Stimulated activated naive CD8-positive, alpha-beta T cell treated with anti-CD3 and anti-CD28 coated beads, Interleukin-15, amount 100 ng/mL, for 72 hours (primary cell): ENCODE measurements around the gene PIBF1.
"Not testable (repeated sequence)": the region's sequence is repeated elsewhere in the genome, so short reads cannot be mapped to it uniquely, and the experiment has no call there.

Experiments
- ATAC-seq: fragments of 150-1000 bp; cut with Tn5 transposase; 2 replicates; pipeline ENCODE4 v1.10.0; 2021; ENCODE audit warnings: mild to moderate bottlenecking, moderate library complexity
- DNase-seq, 2 donors: peaks; one replicate each; pipeline ENCODE4 v3.0.0; 2021 to 2022
- H3K27ac Mint-ChIP-seq, 2 donors: one replicate each; pipeline ENCODE4 v1.8.0; 2022; ENCODE audit warnings: mild to moderate bottlenecking in 2 of 2, mixed read lengths in 2 of 2, moderate library complexity in 2 of 2
- H3K27me3 Mint-ChIP-seq: one replicate; pipeline ENCODE4 v1.8.0; 2022; ENCODE audit warnings: mixed read lengths
- H3K4me1 Mint-ChIP-seq: one replicate; pipeline ENCODE4 v1.8.0; 2022; ENCODE audit warnings: mild to moderate bottlenecking, mixed read lengths
- H3K4me3 Mint-ChIP-seq, 2 donors: one replicate each; pipeline ENCODE4 v1.8.0; 2022; ENCODE audit warnings: mild to moderate bottlenecking in 2 of 2, mixed read lengths in 2 of 2, moderate library complexity in 1 of 2
- H3K9me3 Mint-ChIP-seq, 2 donors: one replicate each; pipeline ENCODE4 v1.8.0; 2022; ENCODE audit warnings: mixed read lengths in 2 of 2

PIBF1 gene

GRCh38 chr13:72781451-72782439 lies at the start of gene PIBF1, which contains the start of gene DIS3:
TSS of gene PIBF1 (plus strand) at chr13:72782133. CDS start at chr13:72783470, 1,337 bp downstream.
TSS of gene DIS3 (minus strand) at chr13:72781900. CDS start at chr13:72781832, 68 bp downstream.
- Mint-ChIP-seq H3K27ac (peak within 1 kb of the TSS; percentile 99 to 100), H3K4me1 (peaks cover 71% of the 10 kb centered on the region), H3K4me3 (peak within 1 kb of the TSS; percentile 98 to 100)

GRCh38 chr13:72737033-72737432 lies 44.9 kb upstream of the PIBF1 start:
- no peak for DNase-seq
- H3K4me1 Mint-ChIP-seq = peaks cover 7% of the 10 kb centered on the region
- no peaks in the 10 kb centered on the region for H3K27me3 Mint-ChIP-seq
- no peak for ATAC-seq
- H3K27ac Mint-ChIP-seq = no peak overlapping the region
- no peaks in the 10 kb centered on the region for H3K9me3 Mint-ChIP-seq
- no peak overlapping the region for H3K4me3 Mint-ChIP-seq

More at GRCh38 chr13:72781451-72782439, at the start of gene PIBF1, which contains the start of gene DIS3:
- Mint-ChIP-seq H3K9me3 (no peaks in the 10 kb centered on the region), H3K27me3 (no peaks in the 10 kb centered on the region)
- ATAC-seq = peak; percentile 97
- DNase-seq = peak; percentile 94 to 98

- Mint-ChIP-seq H3K9me3 (no peaks in the 10 kb centered on the region), H3K4me1 (peaks cover 7% of the 10 kb centered on the region), H3K4me3 (no peak overlapping the region), H3K27ac (no peak overlapping the region), H3K27me3 (no peaks in the 10 kb centered on the region)
- DNase-seq (no peak), ATAC-seq (no peak)
Measured at GRCh38 chr13:72740015-72740414, 41.9 kb upstream of the PIBF1 start.

- DNase-seq (no peak), ATAC-seq (peak; percentile 64)
- Mint-ChIP-seq H3K27me3 (no peaks in the 10 kb centered on the region), H3K4me1 (peaks cover 14% of the 10 kb centered on the region), H3K9me3 (no peaks in the 10 kb centered on the region), H3K4me3 (no peak overlapping the region), H3K27ac (no peak overlapping the region)
Measured at GRCh38 chr13:72745260-72745659, 36.7 kb upstream of the PIBF1 start.

- H3K9me3 Mint-ChIP-seq = no peaks in the 10 kb centered on the region
- ATAC-seq (no peak), DNase-seq (no peak)
- H3K4me1 Mint-ChIP-seq = peaks cover 8% of the 10 kb centered on the region
- no peak overlapping the region for H3K27ac Mint-ChIP-seq
- no peaks in the 10 kb centered on the region for H3K27me3 Mint-ChIP-seq
- no peak overlapping the region for H3K4me3 Mint-ChIP-seq
Measured at GRCh38 chr13:72751220-72751619, 30.7 kb upstream of the PIBF1 start.

- H3K27me3 Mint-ChIP-seq = no peaks in the 10 kb centered on the region
- H3K9me3 Mint-ChIP-seq = no peaks in the 10 kb centered on the region
- DNase-seq (no peak), ATAC-seq (no peak)
- H3K4me3 Mint-ChIP-seq = no peak overlapping the region
- peak overlapping the region in 1 of 2 donors; percentile 42 for H3K27ac Mint-ChIP-seq
- H3K4me1 Mint-ChIP-seq = peaks cover 8% of the 10 kb centered on the region
Measured at GRCh38 chr13:72754111-72754510, 27.8 kb upstream of the PIBF1 start.

GRCh38 chr13:72757792-72758535 lies 24.0 kb upstream of the PIBF1 start:
- DNase-seq (no peak), ATAC-seq (no peak)
- H3K4me3 Mint-ChIP-seq = no peak overlapping the region
- no peaks in the 10 kb centered on the region for H3K27me3 Mint-ChIP-seq
- no peak overlapping the region for H3K27ac Mint-ChIP-seq
- no peaks in the 10 kb centered on the region for H3K9me3 Mint-ChIP-seq
- H3K4me1 Mint-ChIP-seq = no peaks in the 10 kb centered on the region

GRCh38 chr13:72760189-72760588 lies 21.7 kb upstream of the PIBF1 start:
- DNase-seq (no peak), ATAC-seq (no peak)
- no peaks in the 10 kb centered on the region for H3K9me3 Mint-ChIP-seq
- no peaks in the 10 kb centered on the region for H3K27me3 Mint-ChIP-seq
- no peak overlapping the region for H3K4me3 Mint-ChIP-seq
- H3K27ac Mint-ChIP-seq = no peak overlapping the region
- no peaks in the 10 kb centered on the region for H3K4me1 Mint-ChIP-seq

GRCh38 chr13:72763411-72763810 lies 18.5 kb upstream of the PIBF1 start:
- DNase-seq = no peak
- no peaks in the 10 kb centered on the region for H3K9me3 Mint-ChIP-seq
- no peaks in the 10 kb centered on the region for H3K27me3 Mint-ChIP-seq
- ATAC-seq = no peak
- no peak overlapping the region for H3K27ac Mint-ChIP-seq
- H3K4me3 Mint-ChIP-seq = no peak overlapping the region
- no peaks in the 10 kb centered on the region for H3K4me1 Mint-ChIP-seq

GRCh38 chr13:72774019-72774418 lies 7.9 kb upstream of the PIBF1 start:
- no peak for DNase-seq
- Mint-ChIP-seq H3K9me3 (no peaks in the 10 kb centered on the region), H3K4me1 (peaks cover 27% of the 10 kb centered on the region)

GRCh38 chr13:72782717-72783116 lies 784 bp downstream of the PIBF1 start:
- Mint-ChIP-seq H3K4me3 (peak overlapping the region; percentile 98 to 100), H3K27ac (peak overlapping the region; percentile 42 to 100), H3K9me3 (no peaks in the 10 kb centered on the region), H3K4me1 (peaks cover 61% of the 10 kb centered on the region), H3K27me3 (no peaks in the 10 kb centered on the region)
- ATAC-seq = no peak
- DNase-seq = no peak

More at GRCh38 chr13:72774019-72774418, 7.9 kb upstream of the PIBF1 start:
- Mint-ChIP-seq H3K4me3 (no peak overlapping the region), H3K27ac (no peak overlapping the region), H3K27me3 (no peaks in the 10 kb centered on the region)
- no peak for ATAC-seq

- H3K27ac Mint-ChIP-seq, H3K9me3 Mint-ChIP-seq, H3K4me3 Mint-ChIP-seq, ATAC-seq, DNase-seq, H3K27me3 Mint-ChIP-seq: not testable (repeated sequence)
- peaks cover 46% of the 10 kb centered on the region for H3K4me1 Mint-ChIP-seq
Measured at GRCh38 chr13:72784679-72785078, 2.7 kb downstream of the PIBF1 start.

- no peak for DNase-seq
- H3K27ac Mint-ChIP-seq = no peak overlapping the region
Measured at GRCh38 chr13:72788831-72789230, 6.9 kb downstream of the PIBF1 start.

GRCh38 chr13:72792640-72793039 lies 10.7 kb downstream of the PIBF1 start:
- peaks cover 10 to 12% of the 10 kb centered on the region in 2 donors for H3K9me3 Mint-ChIP-seq
- no peak for ATAC-seq
- no peak overlapping the region for H3K27ac Mint-ChIP-seq
- H3K4me3 Mint-ChIP-seq = no peak overlapping the region
- DNase-seq = no peak
- no peaks in the 10 kb centered on the region for H3K27me3 Mint-ChIP-seq
- peaks cover 9% of the 10 kb centered on the region for H3K4me1 Mint-ChIP-seq

More at GRCh38 chr13:72788831-72789230, 6.9 kb downstream of the PIBF1 start:
- ATAC-seq = no peak
- Mint-ChIP-seq H3K9me3 (peaks cover 5 to 6% of the 10 kb centered on the region in 2 donors), H3K4me3 (no peak overlapping the region), H3K27me3 (no peaks in the 10 kb centered on the region), H3K4me1 (peaks cover 25% of the 10 kb centered on the region)

GRCh38 chr13:72798817-72799216 lies 16.9 kb downstream of the PIBF1 start:
- ATAC-seq (no peak), DNase-seq (no peak)
- Mint-ChIP-seq H3K27ac (no peak overlapping the region), H3K4me3 (no peak overlapping the region), H3K9me3 (peaks cover 4 to 7% of the 10 kb centered on the region in 2 donors), H3K27me3 (no peaks in the 10 kb centered on the region), H3K4me1 (peaks cover 4% of the 10 kb centered on the region)

GRCh38 chr13:72804301-72804700 lies 22.4 kb downstream of the PIBF1 start:
- ATAC-seq = no peak
- Mint-ChIP-seq H3K27me3 (no peaks in the 10 kb centered on the region), H3K4me1 (no peaks in the 10 kb centered on the region), H3K27ac (no peak overlapping the region), H3K9me3 (no peaks in the 10 kb centered on the region), H3K4me3 (no peak overlapping the region)
- no peak for DNase-seq
